ENCODE measurements around the gene HVCN1.

Gene HVCN1

GRCh38 chr12:110689281-110690126 is 589 bp upstream of the HVCN1 start:
- Histone ChIP-seq H3K9ac (ENCODE audit: low read depth, low read length) (peak overlapping the region; percentile 73), H3K36me3 (ENCODE audit: insufficient read depth, low read length) (no peaks in the 10 kb centered on the region), H3K4me1 (ENCODE audit: insufficient read depth, low read length) (peaks cover 10% of the 10 kb centered on the region), H3K9me3 (ENCODE audit: control insufficient read depth, insufficient read depth, low read length) (no peaks in the 10 kb centered on the region)

- H3K4me1 ChIP-seq (ENCODE audit: insufficient read depth, low read length): peaks cover 10% of the 10 kb centered on the region
- H3K9ac ChIP-seq (ENCODE audit: low read depth, low read length): no peak overlapping the region
- H3K36me3 ChIP-seq (ENCODE audit: insufficient read depth, low read length): no peaks in the 10 kb centered on the region
- no peaks in the 10 kb centered on the region for H3K9me3 ChIP-seq (ENCODE audit: control insufficient read depth, insufficient read depth, low read length)
These were observed 1.3 kb downstream of the HVCN1 start for GRCh38 chr12:110687396-110688169.

GRCh38 chr12:110686294-110686903 is 2.5 kb downstream of the HVCN1 start:
- Histone ChIP-seq H3K36me3 (ENCODE audit: insufficient read depth, low read length) (no peaks in the 10 kb centered on the region), H3K9ac (ENCODE audit: low read depth, low read length) (no peak overlapping the region), H3K9me3 (ENCODE audit: control insufficient read depth, insufficient read depth, low read length) (no peaks in the 10 kb centered on the region), H3K4me1 (ENCODE audit: insufficient read depth, low read length) (peaks cover 10% of the 10 kb centered on the region)

GRCh38 chr12:110684312-110684836 is 4.5 kb downstream of the HVCN1 start:
- Histone ChIP-seq H3K9ac (ENCODE audit: low read depth, low read length) (no peak overlapping the region), H3K9me3 (ENCODE audit: control insufficient read depth, insufficient read depth, low read length) (no peaks in the 10 kb centered on the region)

GRCh38 chr12:110683888-110684287 is 5.0 kb downstream of the HVCN1 start:
- H3K36me3 ChIP-seq (ENCODE audit: insufficient read depth, low read length): no peaks in the 10 kb centered on the region
- H3K9me3 ChIP-seq (ENCODE audit: control insufficient read depth, insufficient read depth, low read length): no peaks in the 10 kb centered on the region
- no peaks in the 10 kb centered on the region for H3K4me1 ChIP-seq (ENCODE audit: insufficient read depth, low read length)
- no peak overlapping the region for H3K9ac ChIP-seq (ENCODE audit: low read depth, low read length)

More at GRCh38 chr12:110684312-110684836, 4.5 kb downstream of the HVCN1 start:
- Histone ChIP-seq H3K4me1 (ENCODE audit: insufficient read depth, low read length) (no peaks in the 10 kb centered on the region; the same call in 1 of the 2 replicates), H3K36me3 (ENCODE audit: insufficient read depth, low read length) (no peaks in the 10 kb centered on the region)

GRCh38 chr12:110680032-110680431 is 8.9 kb downstream of the HVCN1 start:
- no peak overlapping the region for H3K9ac ChIP-seq (ENCODE audit: low read depth, low read length)
- no peaks in the 10 kb centered on the region for H3K9me3 ChIP-seq (ENCODE audit: control insufficient read depth, insufficient read depth, low read length)
- H3K36me3 ChIP-seq (ENCODE audit: insufficient read depth, low read length): no peaks in the 10 kb centered on the region
- H3K4me1 ChIP-seq (ENCODE audit: insufficient read depth, low read length): peaks cover 4% of the 10 kb centered on the region; the same call in 1 of the 2 replicates

GRCh38 chr12:110679201-110679600 is 9.7 kb downstream of the HVCN1 start:
- H3K9me3 ChIP-seq (ENCODE audit: control insufficient read depth, insufficient read depth, low read length): no peaks in the 10 kb centered on the region
- no peaks in the 10 kb centered on the region for H3K36me3 ChIP-seq (ENCODE audit: insufficient read depth, low read length)
- no peak overlapping the region for H3K9ac ChIP-seq (ENCODE audit: low read depth, low read length)
- H3K4me1 ChIP-seq (ENCODE audit: insufficient read depth, low read length): peaks cover 4% of the 10 kb centered on the region; the same call in 1 of the 2 replicates

- peaks cover 4% of the 10 kb centered on the region; the same call in 1 of the 2 replicates for H3K4me1 ChIP-seq (ENCODE audit: insufficient read depth, low read length)
- H3K9me3 ChIP-seq (ENCODE audit: control insufficient read depth, insufficient read depth, low read length): no peaks in the 10 kb centered on the region
- H3K9ac ChIP-seq (ENCODE audit: low read depth, low read length): no peak overlapping the region
- no peaks in the 10 kb centered on the region for H3K36me3 ChIP-seq (ENCODE audit: insufficient read depth, low read length)
These were observed 10.9 kb downstream of the HVCN1 start for GRCh38 chr12:110677982-110678381.

GRCh38 chr12:110677206-110677911 is 11.6 kb downstream of the HVCN1 start:
- H3K36me3 ChIP-seq (ENCODE audit: insufficient read depth, low read length): no peaks in the 10 kb centered on the region
- H3K4me1 ChIP-seq (ENCODE audit: insufficient read depth, low read length): peaks cover 4% of the 10 kb centered on the region; the same call in 1 of the 2 replicates
- no peaks in the 10 kb centered on the region for H3K9me3 ChIP-seq (ENCODE audit: control insufficient read depth, insufficient read depth, low read length)
- H3K9ac ChIP-seq (ENCODE audit: low read depth, low read length): no peak overlapping the region

- Histone ChIP-seq H3K4me1 (ENCODE audit: insufficient read depth, low read length) (peaks cover 4% of the 10 kb centered on the region; the same call in 1 of the 2 replicates), H3K9ac (ENCODE audit: low read depth, low read length) (no peak overlapping the region), H3K9me3 (ENCODE audit: control insufficient read depth, insufficient read depth, low read length) (no peaks in the 10 kb centered on the region), H3K36me3 (ENCODE audit: insufficient read depth, low read length) (no peaks in the 10 kb centered on the region)
These were observed 12.7 kb downstream of the HVCN1 start for GRCh38 chr12:110676171-110676570.

- H3K9me3 ChIP-seq (ENCODE audit: control insufficient read depth, insufficient read depth, low read length): no peaks in the 10 kb centered on the region
- peaks cover 3% of the 10 kb centered on the region; the same call in 1 of the 2 replicates for H3K4me1 ChIP-seq (ENCODE audit: insufficient read depth, low read length)
- H3K9ac ChIP-seq (ENCODE audit: low read depth, low read length): no peak overlapping the region
- H3K36me3 ChIP-seq (ENCODE audit: insufficient read depth, low read length): no peaks in the 10 kb centered on the region
These were observed 18.7 kb downstream of the HVCN1 start for GRCh38 chr12:110670161-110670701.

GRCh38 chr12:110669193-110669502 is 19.8 kb downstream of the HVCN1 start:
- no peak overlapping the region for H3K9ac ChIP-seq (ENCODE audit: low read depth, low read length)

GRCh38 chr12:110668480-110669192 is 20.3 kb downstream of the HVCN1 start:
- H3K36me3 ChIP-seq (ENCODE audit: insufficient read depth, low read length): no peaks in the 10 kb centered on the region
- H3K9me3 ChIP-seq (ENCODE audit: control insufficient read depth, insufficient read depth, low read length): no peaks in the 10 kb centered on the region
- H3K4me1 ChIP-seq (ENCODE audit: insufficient read depth, low read length): peaks cover 3% of the 10 kb centered on the region; the same call in 1 of the 2 replicates
- no peak overlapping the region for H3K9ac ChIP-seq (ENCODE audit: low read depth, low read length)

More at GRCh38 chr12:110669193-110669502, 19.8 kb downstream of the HVCN1 start:
- H3K9me3 ChIP-seq (ENCODE audit: control insufficient read depth, insufficient read depth, low read length): no peaks in the 10 kb centered on the region
- no peaks in the 10 kb centered on the region for H3K36me3 ChIP-seq (ENCODE audit: insufficient read depth, low read length)
- peaks cover 3% of the 10 kb centered on the region; the same call in 1 of the 2 replicates for H3K4me1 ChIP-seq (ENCODE audit: insufficient read depth, low read length)

Measured in ES-I3 (cell line).